ENCODE data around the gene C1orf146. TPM values are rescaled to one million over a fixed set of nuclear protein-coding genes. Genes with fewer than 3 reads are reported as not detected.
"Not testable (repeated sequence)": the region's sequence is repeated elsewhere in the genome, so short reads cannot be mapped to it uniquely, and the experiment has no call there.

C1orf146 gene
- total RNA-seq, 2 experiments from 2014 or later = not detected

- Mint-ChIP-seq H3K36me3 (ENCODE audit: low read depth) (peaks cover 64% of the 10 kb centered on the region), H3K4me1 (ENCODE audit: low read depth) (peaks cover 10% of the 10 kb centered on the region), H3K27me3 (ENCODE audit: low read depth) (no peaks in the 10 kb centered on the region), H3K27ac (no peak overlapping the region), H3K4me3 (no peak overlapping the region), H3K9me3 (ENCODE audit: insufficient read depth) (no peaks in the 10 kb centered on the region)
- CTCF ChIA-PET = no interaction called here
- DNase-seq = no peak
- POLR2A ChIA-PET = no interaction called here
- ATAC-seq = no peak
Observed at GRCh38 chr1:92277105-92277723, 59.5 kb downstream of the C1orf146 start.

- H3K9me3 Mint-ChIP-seq (ENCODE audit: insufficient read depth); ATAC-seq; H3K4me3 Mint-ChIP-seq; H3K27me3 Mint-ChIP-seq (ENCODE audit: low read depth); H3K27ac Mint-ChIP-seq; DNase-seq; POLR2A ChIA-PET: not testable (repeated sequence)
- CTCF ChIA-PET = interaction anchor here (1.1 kb wide), 1 partner anchor 8 kb away, joined by 3 read pairs; no protein-coding TSS in a partner anchor
- H3K4me1 Mint-ChIP-seq (ENCODE audit: low read depth) = peaks cover 10% of the 10 kb centered on the region
- peaks cover 77% of the 10 kb centered on the region for H3K36me3 Mint-ChIP-seq (ENCODE audit: low read depth)
Observed at GRCh38 chr1:92279781-92280180, 62.1 kb downstream of the C1orf146 start.

GRCh38 chr1:92281411-92281810 lies 63.7 kb downstream of the C1orf146 start:
- DNase-seq; ATAC-seq; POLR2A ChIA-PET; H3K4me3 Mint-ChIP-seq; H3K9me3 Mint-ChIP-seq (ENCODE audit: insufficient read depth); H3K27ac Mint-ChIP-seq; H3K27me3 Mint-ChIP-seq (ENCODE audit: low read depth): not testable (repeated sequence)
- CTCF ChIA-PET = interaction anchor here (1.6 kb wide), 1 partner anchor 10 kb away, joined by 5 read pairs; no protein-coding TSS in a partner anchor
- Mint-ChIP-seq H3K36me3 (ENCODE audit: low read depth) (peaks cover 85% of the 10 kb centered on the region), H3K4me1 (ENCODE audit: low read depth) (peaks cover 10% of the 10 kb centered on the region)

- peaks cover 18% of the 10 kb centered on the region for H3K4me1 Mint-ChIP-seq (ENCODE audit: low read depth)
- DNase-seq (no peak), ATAC-seq (no peak)
- no peak overlapping the region for H3K4me3 Mint-ChIP-seq
- no peak overlapping the region for H3K27ac Mint-ChIP-seq
- peaks cover 48% of the 10 kb centered on the region for H3K36me3 Mint-ChIP-seq (ENCODE audit: low read depth)
- H3K9me3 Mint-ChIP-seq (ENCODE audit: insufficient read depth) = no peaks in the 10 kb centered on the region
- POLR2A ChIA-PET = no interaction called here
- CTCF ChIA-PET = interaction anchor here (0.6 to 2.1 kb wide), 22 partner anchors 9 to 818 kb away, joined by 3 to 46 read pairs (median 4); partner anchors contain the start of gene BTBD8
- no peaks in the 10 kb centered on the region for H3K27me3 Mint-ChIP-seq (ENCODE audit: low read depth)
Observed at GRCh38 chr1:92291372-92291999, 73.8 kb downstream of the C1orf146 start.

Other genes starting within 250 kb of the C1orf146 start
- not detected for gene EPHX4, start 187.9 kb upstream of the C1orf146 start, total RNA-seq
- gene SETSIP, start 142.5 kb upstream of the C1orf146 start, total RNA-seq = under 1 TPM in 1 of 2 experiments, not detected in 1; 0.55 TPM
- gene BTBD8, start 137.6 kb upstream of the C1orf146 start, total RNA-seq = 1 to 10 TPM; 1.5 to 1.6 TPM
- 10 to 100 TPM; 18.4 to 21.9 TPM for gene GLMN, start 81.1 kb downstream of the C1orf146 start, total RNA-seq
- gene RPAP2, start 81.1 kb downstream of the C1orf146 start, total RNA-seq = 10 to 100 TPM; 32.9 to 36.2 TPM

Measured in activated CD8-positive, alpha-beta T cell treated with anti-CD3 and anti-CD28 coated beads, Interleukin-2, amount 10 ng/mL, durations not matched to agents 7 days and 5 days (primary cell).